ENCODE results near the gene METTL16. TPM values are rescaled to one million over a fixed set of nuclear protein-coding genes. Genes with fewer than 3 reads are reported as not detected.
"Not testable (repeated sequence)": the region's sequence is repeated elsewhere in the genome, so short reads cannot be mapped to it uniquely, and the experiment has no call there.

METTL16 gene
- polyA plus RNA-seq, 1 experiment: 16.9 TPM

DNA sequence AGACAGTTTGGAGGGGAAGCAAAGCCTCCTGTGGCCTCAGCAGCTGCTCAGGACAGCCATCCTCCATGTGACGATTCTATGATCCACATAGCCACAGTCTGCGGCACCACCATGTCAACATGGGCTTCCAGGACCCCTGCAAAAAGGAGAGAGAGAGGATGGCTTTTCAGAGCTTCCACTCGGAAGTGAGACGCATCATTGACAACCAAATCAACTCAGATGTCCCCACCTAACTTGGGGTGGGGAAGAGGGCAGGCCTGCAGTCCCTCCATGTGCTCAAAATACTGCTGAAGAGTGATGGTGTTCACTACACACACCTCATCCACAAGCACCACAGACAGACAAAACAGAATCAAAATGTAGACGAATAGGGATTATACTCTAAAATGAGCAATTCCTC, 5.9 kb upstream of the METTL16 start:
- CTCF ChIA-PET: no interaction called here
- no peak for DNase-seq (ENCODE audit: low read depth, low spot score)

DNA sequence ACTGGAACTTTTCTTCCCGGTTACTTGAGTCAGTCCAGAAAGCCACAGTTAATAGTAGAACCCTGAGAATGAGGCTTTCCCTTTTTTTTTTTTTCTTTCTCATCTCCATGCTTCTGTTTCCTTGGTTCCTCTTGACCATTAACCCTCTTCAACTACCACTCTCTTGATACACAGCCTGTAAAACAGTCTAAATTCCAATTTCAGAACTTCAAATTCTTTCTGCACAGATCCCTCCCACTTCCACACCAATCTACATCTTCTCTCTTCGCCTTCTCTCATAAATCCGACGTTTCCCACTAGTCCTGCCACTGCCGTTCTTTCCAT, 588 bp downstream of the METTL16 start:
- TF ChIP-seq, protein P1, sequence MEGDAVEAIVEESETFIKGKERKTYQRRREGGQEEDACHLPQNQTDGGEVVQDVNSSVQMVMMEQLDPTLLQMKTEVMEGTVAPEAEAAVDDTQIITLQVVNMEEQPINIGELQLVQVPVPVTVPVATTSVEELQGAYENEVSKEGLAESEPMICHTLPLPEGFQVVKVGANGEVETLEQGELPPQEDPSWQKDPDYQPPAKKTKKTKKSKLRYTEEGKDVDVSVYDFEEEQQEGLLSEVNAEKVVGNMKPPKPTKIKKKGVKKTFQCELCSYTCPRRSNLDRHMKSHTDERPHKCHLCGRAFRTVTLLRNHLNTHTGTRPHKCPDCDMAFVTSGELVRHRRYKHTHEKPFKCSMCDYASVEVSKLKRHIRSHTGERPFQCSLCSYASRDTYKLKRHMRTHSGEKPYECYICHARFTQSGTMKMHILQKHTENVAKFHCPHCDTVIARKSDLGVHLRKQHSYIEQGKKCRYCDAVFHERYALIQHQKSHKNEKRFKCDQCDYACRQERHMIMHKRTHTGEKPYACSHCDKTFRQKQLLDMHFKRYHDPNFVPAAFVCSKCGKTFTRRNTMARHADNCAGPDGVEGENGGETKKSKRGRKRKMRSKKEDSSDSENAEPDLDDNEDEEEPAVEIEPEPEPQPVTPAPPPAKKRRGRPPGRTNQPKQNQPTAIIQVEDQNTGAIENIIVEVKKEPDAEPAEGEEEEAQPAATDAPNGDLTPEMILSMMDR (IDR thresholded peaks at IDR 0.05; ENCODE audit: low read depth, low read length): no peak
- POLR2A ChIA-PET: interaction anchor here (0.6 to 1.7 kb wide), 6 partner anchors 14 to 150 kb away, joined by 3 to 7 read pairs (median 4); partner anchors contain the start of gene PAFAH1B1
- H3K4me3 ChIP-seq (ENCODE audit: low read depth, low read length): peak overlapping the region; percentile 99
- H3K27ac ChIP-seq (ENCODE audit: low read depth, low read length): peak overlapping the region; percentile 98
- H3K9me3 ChIP-seq (ENCODE audit: control insufficient read depth, insufficient read depth, low read length): no peaks in the 10 kb centered on the region
- CTCF ChIA-PET: interaction anchor here (0.6 kb wide), 1 partner anchor 129 kb away, joined by 3 read pairs; no protein-coding TSS in a partner anchor
- no peaks in the 10 kb centered on the region for H3K27me3 ChIP-seq (ENCODE audit: control insufficient read depth, insufficient read depth, low read length)
- DNase-seq (ENCODE audit: low read depth, low spot score): no peak

More for the DNA sequence above, 5.9 kb upstream of the METTL16 start:
- Histone ChIP-seq H3K4me3 (ENCODE audit: low read depth, low read length) (no peak overlapping the region), H3K27ac (ENCODE audit: low read depth, low read length) (no peak overlapping the region), H3K9me3 (ENCODE audit: control insufficient read depth, insufficient read depth, low read length) (no peaks in the 10 kb centered on the region), H3K27me3 (ENCODE audit: control insufficient read depth, insufficient read depth, low read length) (no peaks in the 10 kb centered on the region)
- TF ChIP-seq, protein P1 (IDR thresholded peaks at IDR 0.05; ENCODE audit: low read depth, low read length): no peak
- POLR2A ChIA-PET: no interaction called here

DNA sequence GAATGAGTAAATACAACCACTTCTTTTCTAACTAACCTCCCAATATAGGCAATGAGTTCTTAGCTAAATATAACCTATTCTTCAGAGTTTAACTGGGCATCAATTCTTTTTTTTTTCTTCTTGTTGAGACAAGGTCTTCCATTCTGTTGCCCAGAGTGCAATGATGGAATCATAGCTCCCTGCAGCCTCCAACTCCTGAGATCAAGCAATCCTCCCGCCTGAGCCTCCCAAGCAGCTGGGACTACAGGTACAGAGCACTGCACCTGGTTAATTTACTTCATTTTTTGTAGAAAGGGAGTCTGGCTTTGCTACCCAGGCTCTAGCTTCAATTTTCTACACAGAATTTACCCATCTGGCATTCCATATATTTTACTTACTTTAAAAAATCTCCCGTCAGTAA, 1.1 kb downstream of the METTL16 start:
- no peak for DNase-seq (ENCODE audit: low read depth, low spot score)
- POLR2A ChIA-PET: interaction anchor here (0.6 to 1.7 kb wide), 3 partner anchors 61 to 151 kb away, joined by 3 to 7 read pairs (median 5); partner anchors contain the start of gene PAFAH1B1
- TF ChIP-seq, protein P1 (IDR thresholded peaks at IDR 0.05; ENCODE audit: low read depth, low read length): no peak
- Histone ChIP-seq H3K4me3 (ENCODE audit: low read depth, low read length) (peak overlapping the region; percentile 99), H3K9me3 (ENCODE audit: control insufficient read depth, insufficient read depth, low read length) (no peaks in the 10 kb centered on the region), H3K27ac (ENCODE audit: low read depth, low read length) (peak overlapping the region; percentile 55), H3K27me3 (ENCODE audit: control insufficient read depth, insufficient read depth, low read length) (no peaks in the 10 kb centered on the region)
- CTCF ChIA-PET: interaction anchor here (0.6 kb wide), 1 partner anchor 128 kb away, joined by 3 read pairs; no protein-coding TSS in a partner anchor

DNA sequence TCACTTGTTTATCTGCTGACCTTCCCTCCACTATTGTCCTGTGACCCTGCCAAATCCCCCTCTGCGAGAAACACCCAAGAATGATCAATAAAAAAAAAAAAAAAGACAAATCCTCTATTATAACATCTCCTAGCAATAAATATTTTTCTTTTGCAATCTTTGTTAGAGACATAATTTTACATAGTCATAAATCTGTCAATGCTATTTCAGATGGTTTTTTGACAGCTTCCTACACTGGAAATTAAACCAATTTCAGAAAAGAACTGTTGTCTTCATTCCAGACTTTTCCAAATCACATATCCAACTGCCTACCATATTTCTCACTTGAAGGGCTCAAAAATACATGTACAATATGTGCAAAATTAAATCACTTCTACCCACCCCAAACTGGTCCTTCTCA, 3.7 kb downstream of the METTL16 start:
- no peaks in the 10 kb centered on the region for H3K27me3 ChIP-seq (ENCODE audit: control insufficient read depth, insufficient read depth, low read length)
- H3K9me3 ChIP-seq (ENCODE audit: control insufficient read depth, insufficient read depth, low read length): no peaks in the 10 kb centered on the region
- no peak for DNase-seq (ENCODE audit: low read depth, low spot score)
- POLR2A ChIA-PET: no interaction called here
- TF ChIP-seq, protein P1 (IDR thresholded peaks at IDR 0.05; ENCODE audit: low read depth, low read length): no peak
- CTCF ChIA-PET: no interaction called here
- no peak overlapping the region for H3K4me3 ChIP-seq (ENCODE audit: low read depth, low read length)
- H3K27ac ChIP-seq (ENCODE audit: low read depth, low read length): no peak overlapping the region

GRCh38 chr17:2507015-2507414, 4.7 kb downstream of the METTL16 start:
- DNase-seq (ENCODE audit: low read depth, low spot score); POLR2A ChIA-PET; H3K9me3 ChIP-seq (ENCODE audit: control insufficient read depth, insufficient read depth, low read length); H3K27ac ChIP-seq (ENCODE audit: low read depth, low read length); H3K4me3 ChIP-seq (ENCODE audit: low read depth, low read length); H3K27me3 ChIP-seq (ENCODE audit: control insufficient read depth, insufficient read depth, low read length); CTCF ChIA-PET: not testable (repeated sequence)
